PC-3 (cell line): Measurements from ENCODE around the gene LRIG3. TPM values are rescaled to one million over a fixed set of nuclear protein-coding genes. Genes with fewer than 3 reads are reported as not detected.
"Not testable (repeated sequence)": the region's sequence is repeated elsewhere in the genome, so short reads cannot be mapped to it uniquely, and the experiment has no call there.

ENCODE experiments used
- ATAC-seq: fragments of 200-7000 bp; cut with Tn5 transposase; 2 replicates; pipeline ENCODE4 v1.9.1; 2020; ENCODE audit warnings: mild to moderate bottlenecking, moderate library complexity
- BruUV-seq: library from RNA; stranded (reverse); fragments of 400-500 nt; replicated peaks from 2 replicates; lab custom pipeline; 2021; lab: Mats Ljungman, UMichigan
- CTCF ChIA-PET: fragments of 300-600 bp; sonication (Branson Sonifier 250); formaldehyde crosslinking; loops from one replicate; lab custom pipeline; 2022; ENCODE audit warnings: antibody characterized with exemption; lab: Charles Lee
- POLR2A ChIA-PET: fragments of 300-600 bp; sonication (Branson Sonifier 250); formaldehyde crosslinking; loops from one replicate; lab custom pipeline; 2022; ENCODE audit warnings: antibody characterized with exemption; ENCODE audit not compliant: unreplicated experiment; lab: Charles Lee
- DNase-seq: peaks from one replicate; pipeline ENCODE4 v3.0.0-alpha.2; 2015
- H2AFZ ChIP-seq: fragments of 300-600 bp; sonication (generic); 2 replicates; pipeline ENCODE4 v1.6.0; 2016; ENCODE audit warnings: antibody characterized with exemption, low read length
- H3F3A ChIP-seq: fragments of 300-600 bp; sonication (generic); one replicate; pipeline ENCODE4 v1.6.0; 2017; ENCODE audit warnings: antibody characterized with exemption, low read length, control low read depth, mild to moderate bottlenecking; ENCODE audit not compliant: unreplicated experiment
- H3K27ac ChIP-seq: fragments of 300-600 bp; sonication (generic); 2 replicates; pipeline ENCODE4 v1.5.1; 2016; ENCODE audit warnings: mild to moderate bottlenecking, low read length
- H3K27me3 ChIP-seq: fragments of 300-600 bp; sonication (generic); 2 replicates; pipeline ENCODE4 v1.6.1; 2016; ENCODE audit warnings: low read length, mixed read lengths
- H3K36me3 ChIP-seq: fragments of 300-600 bp; sonication (generic); 2 replicates; pipeline ENCODE4 v1.6.1; 2016; ENCODE audit warnings: low read depth, mixed run types, low read length, mixed read lengths
- H3K4me1 ChIP-seq: fragments of 300-600 bp; sonication (generic); 2 replicates; pipeline ENCODE4 v1.5.1; 2016; ENCODE audit warnings: low read length; ENCODE audit not compliant: insufficient read depth
- H3K4me2 ChIP-seq: fragments of 300-600 bp; sonication (generic); 2 replicates; pipeline ENCODE4 v1.6.0; 2016; ENCODE audit warnings: low read length
- H3K4me3 ChIP-seq: fragments of 300-600 bp; sonication (generic); 2 replicates; pipeline ENCODE4 v1.5.1; 2016; ENCODE audit warnings: mild to moderate bottlenecking, low read length, mixed read lengths
- H3K79me2 ChIP-seq: fragments of 300-600 bp; sonication (generic); 2 replicates; pipeline ENCODE4 v1.6.1; 2017; ENCODE audit warnings: low read length, mixed read lengths
- H3K9ac ChIP-seq: fragments of 300-600 bp; sonication (generic); 2 replicates; pipeline ENCODE4 v1.6.0; 2016; ENCODE audit warnings: mild to moderate bottlenecking, low read length
- H3K9me2 ChIP-seq: fragments of 300-600 bp; sonication (generic); replicated peaks from 2 replicates; pipeline ENCODE4 v1.6.1; 2016; ENCODE audit warnings: mixed run types, low read length, mixed read lengths
- H3K9me3 ChIP-seq: fragments of 300-600 bp; sonication (generic); 2 replicates; pipeline ENCODE4 v1.6.1; 2016; ENCODE audit warnings: low read length, mixed read lengths
- H4K20me1 ChIP-seq: fragments of 300-600 bp; sonication (generic); 2 replicates; pipeline ENCODE4 v1.6.1; 2016; ENCODE audit warnings: low read length, mixed read lengths
- CTCF ChIP-seq: fragments of 300-600 bp; sonication (generic); conservative IDR thresholded peaks from 2 replicates; pipeline ENCODE4 v1.5.1; 2017; ENCODE audit warnings: antibody characterized with exemption, low read depth, mild to moderate bottlenecking, low read length
- EZH2 ChIP-seq: fragments of 300-600 bp; sonication (generic); IDR thresholded peaks from one replicate; pipeline ENCODE4 v1.6.1; 2017; ENCODE audit warnings: antibody characterized with exemption, mild to moderate bottlenecking, low read length; ENCODE audit not compliant: unreplicated experiment
- EZH2phosphoT487 ChIP-seq: fragments of 300-600 bp; sonication (generic); IDR thresholded peaks from 2 replicates; pipeline ENCODE4 v1.6.1; 2018; ENCODE audit warnings: mild to moderate bottlenecking, antibody characterized with exemption, low read length, borderline replicate concordance
- intact Hi-C: fragments of 100-400 bp; cut with micrococcal nuclease; formaldehyde crosslinking; loops from 2 replicates; pipeline ENCODE4 v1.9.0; 2023
- total RNA-seq: library from RNA; depleted of rRNA; stranded (reverse); fragments of >200 nt; gene quantifications from 2 replicates; pipeline ENCODE4 v1.2.3, GENCODE V29; 2014

LRIG3 gene
- total RNA-seq, 1 experiment from 2014 or later, result 8.6 TPM

GRCh38 chr12:58955849-58956248 lies 35.5 kb upstream of the LRIG3 start:
- no peaks in the 10 kb centered on the region for H3K79me2 ChIP-seq
- H4K20me1 ChIP-seq, result no peaks in the 10 kb centered on the region
- H3K9ac ChIP-seq, result no peak overlapping the region
- POLR2A ChIA-PET, result no interaction called here
- CTCF ChIA-PET, result no interaction called here
- intact Hi-C loops, result no loop called here
- BruUV-seq, result no TSS peak
- no peak for TF ChIP-seq EZH2phosphoT487
- no peak for TF ChIP-seq EZH2
- no peaks in the 10 kb centered on the region for H3K4me1 ChIP-seq
- no peaks in the 10 kb centered on the region for H3K27me3 ChIP-seq
- ATAC-seq, result no peak
- H2AFZ ChIP-seq, result no peak overlapping the region
- no peak overlapping the region for H3K4me3 ChIP-seq
- H3F3A ChIP-seq, result no peaks in the 10 kb centered on the region
- H3K27ac ChIP-seq, result no peak overlapping the region
- DNase-seq, result no peak
- no peaks in the 10 kb centered on the region for H3K36me3 ChIP-seq
- H3K9me2 ChIP-seq, result no peaks in the 10 kb centered on the region
- H3K4me2 ChIP-seq, result no peak overlapping the region
- no peaks in the 10 kb centered on the region for H3K9me3 ChIP-seq

GRCh38 chr12:58954002-58954401 lies 33.7 kb upstream of the LRIG3 start:
- no TSS peak for BruUV-seq
- Histone ChIP-seq H3K9ac (no peak overlapping the region), H3K9me3 (no peaks in the 10 kb centered on the region), H3K27me3 (no peaks in the 10 kb centered on the region), H3K36me3 (no peaks in the 10 kb centered on the region), H3F3A (no peaks in the 10 kb centered on the region), H2AFZ (no peak overlapping the region), H3K4me3 (no peak overlapping the region), H3K79me2 (no peaks in the 10 kb centered on the region), H4K20me1 (no peaks in the 10 kb centered on the region), H3K9me2 (no peaks in the 10 kb centered on the region), H3K27ac (no peak overlapping the region), H3K4me1 (no peaks in the 10 kb centered on the region), H3K4me2 (no peak overlapping the region)
- DNase-seq (no peak), ATAC-seq (no peak)
- intact Hi-C loops, result no loop called here
- CTCF ChIA-PET, result no interaction called here
- POLR2A ChIA-PET, result no interaction called here
- TF ChIP-seq EZH2phosphoT487, result no peak
- no peak for TF ChIP-seq CTCF
- TF ChIP-seq EZH2, result no peak

- ATAC-seq (no peak), DNase-seq (no peak)
- H3F3A ChIP-seq, result no peaks in the 10 kb centered on the region
- no peaks in the 10 kb centered on the region for H3K36me3 ChIP-seq
- no peak overlapping the region for H3K4me3 ChIP-seq
- no peaks in the 10 kb centered on the region for H3K79me2 ChIP-seq
- no peak overlapping the region for H3K27ac ChIP-seq
- H4K20me1 ChIP-seq, result no peaks in the 10 kb centered on the region
- no peaks in the 10 kb centered on the region for H3K27me3 ChIP-seq
- no peaks in the 10 kb centered on the region for H3K9me2 ChIP-seq
- intact Hi-C loops, result no loop called here
- H2AFZ ChIP-seq, result peak overlapping the region; percentile 53; the same call in 1 of the 2 replicates
- H3K9me3 ChIP-seq, result no peaks in the 10 kb centered on the region; the same call in 1 of the 2 replicates
- no peak for TF ChIP-seq EZH2phosphoT487
- TF ChIP-seq EZH2, result no peak
- TF ChIP-seq CTCF, result no peak
- no peak overlapping the region for H3K9ac ChIP-seq
- H3K4me1 ChIP-seq, result no peaks in the 10 kb centered on the region
- POLR2A ChIA-PET, result no interaction called here
- BruUV-seq, result no TSS peak
- no peak overlapping the region for H3K4me2 ChIP-seq
- CTCF ChIA-PET, result no interaction called here
Measured at GRCh38 chr12:58950739-58951100, 30.4 kb upstream of the LRIG3 start.

- ATAC-seq, H3K4me1 ChIP-seq, H3K9me3 ChIP-seq, H4K20me1 ChIP-seq, H3K79me2 ChIP-seq, BruUV-seq, H3K27ac ChIP-seq, CTCF ChIA-PET, H3F3A ChIP-seq, H3K36me3 ChIP-seq, H3K9me2 ChIP-seq, H3K4me2 ChIP-seq, H3K27me3 ChIP-seq, intact Hi-C loops, DNase-seq, H3K4me3 ChIP-seq, POLR2A ChIA-PET, H3K9ac ChIP-seq: not testable (repeated sequence)
- peak overlapping the region; percentile 53; the same call in 1 of the 2 replicates for H2AFZ ChIP-seq
Measured at GRCh38 chr12:58949954-58950738, 29.8 kb upstream of the LRIG3 start.
